ENCODE data around the gene ZNG1F. TPM values are rescaled to one million over a fixed set of nuclear protein-coding genes. Genes with fewer than 3 reads are reported as not detected.
"Not testable (repeated sequence)": the region's sequence is repeated elsewhere in the genome, so short reads cannot be mapped to it uniquely, and the experiment has no call there.

Gene ZNG1F
- 8.2 TPM for total RNA-seq (ENCODE audit: unreplicated experiment)
- long read RNA-seq, partial matches to known transcripts, result 3 of 13 reads
- long read RNA-seq, other reads (novel, unspliced or antisense), result 10 of 13 reads

DNA sequence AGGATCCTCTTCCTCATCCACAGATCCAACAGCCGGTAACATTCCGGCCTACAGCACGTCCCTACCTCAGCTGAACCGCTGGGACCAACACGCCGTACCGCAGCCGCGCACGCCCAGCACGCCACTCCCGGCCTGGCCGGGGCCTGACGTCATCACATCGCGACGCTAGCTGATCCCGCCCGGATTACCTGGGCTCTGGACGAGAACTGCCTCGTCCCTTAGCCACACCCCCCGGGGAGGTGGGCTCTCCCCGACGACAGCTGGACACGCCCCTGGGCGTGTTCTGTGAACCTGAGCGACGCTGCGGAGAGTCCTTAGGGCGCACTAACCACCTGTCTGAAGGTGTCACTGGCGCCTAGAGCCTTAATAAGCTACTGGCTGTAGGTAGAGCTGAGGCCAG is at the start of gene ZNG1F:
Gene ZNG1F (minus strand): TSS at position 101 of the 400 bp plus-strand sequence. CDS start 59 bp downstream, at position 42.
- not testable (repeated sequence) for H3K4me3 Mint-ChIP-seq (ENCODE audit: unreplicated experiment); H3K9me3 Mint-ChIP-seq (ENCODE audit: unreplicated experiment); H3K4me1 Mint-ChIP-seq (ENCODE audit: unreplicated experiment); H3K36me3 Mint-ChIP-seq (ENCODE audit: low read depth, unreplicated experiment); H3K27ac Mint-ChIP-seq (ENCODE audit: unreplicated experiment); H3K27me3 Mint-ChIP-seq (ENCODE audit: unreplicated experiment); DNase-seq (ENCODE audit: low spot score)

DNA sequence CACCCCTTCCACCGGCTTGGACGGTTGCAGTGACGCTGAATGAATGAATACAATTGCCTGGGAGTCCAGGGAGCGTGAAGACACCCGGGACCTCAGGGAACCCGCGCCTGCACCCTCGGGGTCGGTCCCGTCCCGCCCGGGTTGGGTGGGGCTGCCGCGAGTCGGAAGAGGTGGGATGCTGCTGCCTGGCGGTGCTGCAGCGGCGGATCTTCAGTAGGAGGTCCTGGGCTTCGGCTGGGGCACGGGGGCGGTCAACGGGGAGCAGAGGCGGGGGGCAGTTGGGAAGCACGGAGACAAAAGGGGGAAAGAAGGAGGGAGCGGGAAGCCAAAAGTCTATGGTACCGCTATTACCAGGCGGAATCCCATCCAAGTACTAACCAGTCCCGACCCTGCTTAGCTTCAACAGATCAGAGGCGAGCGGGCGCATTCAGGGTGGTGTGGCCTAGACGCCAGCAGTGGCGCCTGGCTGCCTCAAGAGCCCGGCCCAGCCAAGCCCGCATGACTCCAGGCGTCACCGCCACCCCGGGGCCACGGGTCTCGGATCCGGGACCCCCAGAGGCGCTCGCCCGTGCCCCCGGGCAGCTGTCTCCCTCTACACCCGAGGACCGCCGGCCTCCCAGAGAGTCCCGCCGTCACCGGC is 48.1 kb upstream of the ZNG1F start:
- not testable (repeated sequence) for H3K36me3 Mint-ChIP-seq (ENCODE audit: low read depth, unreplicated experiment); H3K4me3 Mint-ChIP-seq (ENCODE audit: unreplicated experiment); H3K4me1 Mint-ChIP-seq (ENCODE audit: unreplicated experiment); H3K27ac Mint-ChIP-seq (ENCODE audit: unreplicated experiment)
- peaks cover 13% of the 10 kb centered on the region for H3K27me3 Mint-ChIP-seq (ENCODE audit: unreplicated experiment)
- DNase-seq (ENCODE audit: low spot score), result peak; percentile 33
- peaks cover 22% of the 10 kb centered on the region for H3K9me3 Mint-ChIP-seq (ENCODE audit: unreplicated experiment)

DNA sequence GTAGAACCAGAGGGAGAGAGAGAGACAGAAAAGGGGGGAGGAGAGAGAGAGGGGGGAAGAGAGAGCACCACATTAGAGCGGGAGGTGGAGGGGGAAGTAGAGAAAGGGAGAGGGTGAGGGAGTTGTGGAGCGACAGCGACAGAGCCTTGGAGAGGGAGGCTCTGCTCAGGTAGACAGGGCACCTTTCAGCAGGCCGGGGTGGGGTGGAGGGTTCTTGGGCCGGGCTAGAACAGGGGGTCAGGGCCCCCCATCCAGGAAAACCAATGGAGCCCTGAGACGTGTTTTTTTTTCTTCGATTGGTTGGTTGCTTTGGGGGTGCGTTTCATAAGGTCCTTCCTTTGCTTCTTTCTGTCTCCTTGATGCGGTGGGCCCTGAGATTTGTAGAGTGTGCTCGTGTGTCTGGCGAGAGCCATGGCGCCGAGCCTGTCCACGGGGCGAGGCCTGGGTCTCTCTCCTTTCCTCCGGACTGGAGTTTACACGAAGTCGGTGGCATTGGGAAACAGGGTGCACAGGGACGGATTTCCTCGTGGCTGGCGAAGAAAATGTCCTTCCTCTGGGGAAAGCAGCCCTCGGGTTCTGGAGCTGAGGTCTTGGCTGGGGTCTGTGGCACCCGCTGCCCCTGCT is 47.5 kb upstream of the ZNG1F start:
- Mint-ChIP-seq H3K4me3 (ENCODE audit: unreplicated experiment) (peak overlapping the region; percentile 51), H3K27me3 (ENCODE audit: unreplicated experiment) (peaks cover 13% of the 10 kb centered on the region), H3K9me3 (ENCODE audit: unreplicated experiment) (peaks cover 22% of the 10 kb centered on the region)
- DNase-seq (ENCODE audit: low spot score); H3K27ac Mint-ChIP-seq (ENCODE audit: unreplicated experiment); H3K4me1 Mint-ChIP-seq (ENCODE audit: unreplicated experiment); H3K36me3 Mint-ChIP-seq (ENCODE audit: low read depth, unreplicated experiment): not testable (repeated sequence)

DNA sequence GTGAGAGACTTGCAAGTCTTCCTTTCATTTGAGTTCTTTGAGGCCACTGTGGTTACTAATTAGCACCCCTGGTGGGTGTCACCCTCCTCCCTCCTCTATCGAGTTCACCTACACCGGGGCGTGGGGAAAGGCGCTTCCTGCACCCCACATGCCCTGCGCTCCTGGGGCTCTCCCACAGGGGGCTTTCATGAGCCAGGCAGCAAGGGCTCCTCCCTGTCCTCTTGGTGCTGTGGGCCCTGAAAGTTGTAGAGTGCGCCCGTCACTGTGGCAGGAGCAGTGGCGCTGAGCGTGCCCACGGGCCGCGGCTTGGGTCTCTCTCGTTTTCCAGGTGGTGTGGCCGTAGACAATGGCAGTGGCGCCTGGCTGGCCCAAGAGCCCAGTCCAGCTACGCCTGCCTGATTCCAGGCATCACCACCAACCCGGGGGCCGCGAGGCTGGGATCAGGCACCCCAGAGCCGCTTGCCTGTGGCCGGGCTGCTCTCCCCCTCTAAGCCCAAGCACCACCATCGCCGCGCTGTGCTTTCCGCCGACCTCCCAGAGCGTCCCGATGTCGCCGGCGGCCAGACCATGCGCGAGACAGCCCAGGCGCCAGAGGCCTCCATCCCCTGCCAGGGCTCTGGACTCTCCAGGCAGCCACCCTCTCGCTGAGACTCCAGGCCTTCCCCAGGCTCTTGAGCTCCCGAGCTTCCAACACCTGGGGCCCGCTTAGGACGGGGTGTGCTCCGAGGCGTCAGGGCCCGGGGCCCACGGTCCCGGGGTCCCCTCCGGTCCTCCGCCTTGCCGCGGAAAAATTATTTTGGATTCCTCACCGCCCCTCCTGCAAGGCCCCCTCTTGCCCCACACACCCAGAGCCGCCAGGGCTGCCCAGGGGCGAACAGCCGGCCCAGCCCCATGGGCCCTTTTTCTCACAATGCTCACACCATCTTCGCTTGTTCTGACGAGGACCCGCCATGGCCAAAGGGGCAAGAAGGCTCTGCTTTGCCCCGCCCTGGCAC is 46.0 kb upstream of the ZNG1F start:
- H3K9me3 Mint-ChIP-seq (ENCODE audit: unreplicated experiment), result peaks cover 17% of the 10 kb centered on the region
- DNase-seq (ENCODE audit: low spot score); H3K4me3 Mint-ChIP-seq (ENCODE audit: unreplicated experiment); H3K4me1 Mint-ChIP-seq (ENCODE audit: unreplicated experiment); H3K27ac Mint-ChIP-seq (ENCODE audit: unreplicated experiment); H3K36me3 Mint-ChIP-seq (ENCODE audit: low read depth, unreplicated experiment): not testable (repeated sequence)
- H3K27me3 Mint-ChIP-seq (ENCODE audit: unreplicated experiment), result peaks cover 13% of the 10 kb centered on the region

DNA sequence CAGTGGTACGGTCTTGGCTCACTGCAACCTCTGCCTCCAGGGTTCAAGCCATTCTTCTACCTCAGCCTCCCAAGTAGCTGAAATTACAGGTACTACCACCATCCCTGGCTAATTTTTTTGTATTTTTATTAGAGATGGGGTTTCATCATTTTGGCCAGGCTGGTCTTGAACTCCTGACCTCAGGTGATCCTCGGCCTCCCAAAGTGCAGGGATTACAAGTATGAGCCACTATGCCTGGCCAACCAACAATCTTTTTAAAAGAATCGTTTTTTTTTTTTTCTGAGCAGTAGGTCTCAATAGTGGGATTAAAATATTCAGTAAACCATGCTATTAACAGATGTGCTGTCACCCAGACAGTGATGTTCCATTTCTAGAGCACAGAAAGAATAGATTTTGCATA is 45.1 kb upstream of the ZNG1F start:
- H3K27ac Mint-ChIP-seq (ENCODE audit: unreplicated experiment), result not testable (repeated sequence)

DNA sequence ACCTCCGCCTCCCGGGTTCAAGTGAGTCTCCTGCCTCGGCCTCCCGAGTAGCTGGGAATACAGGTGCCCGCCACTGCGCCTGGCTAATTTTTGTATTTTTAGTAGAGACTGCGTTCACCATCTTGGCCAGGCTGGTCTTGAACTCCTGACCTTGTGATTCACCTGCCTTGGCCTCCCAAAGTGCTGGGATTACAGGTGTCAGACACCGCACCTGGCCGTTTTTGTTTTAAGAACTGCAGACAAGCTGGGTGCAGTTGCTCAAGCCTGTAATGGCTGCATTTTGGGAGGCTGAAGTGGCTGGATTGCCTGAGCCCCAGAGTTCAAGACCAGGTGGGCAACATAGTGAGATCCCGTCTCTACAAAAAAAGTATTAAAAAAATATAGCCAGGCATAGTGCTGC is 43.2 kb upstream of the ZNG1F start:
- H3K4me3 Mint-ChIP-seq (ENCODE audit: unreplicated experiment); H3K27ac Mint-ChIP-seq (ENCODE audit: unreplicated experiment); DNase-seq (ENCODE audit: low spot score); H3K4me1 Mint-ChIP-seq (ENCODE audit: unreplicated experiment); H3K36me3 Mint-ChIP-seq (ENCODE audit: low read depth, unreplicated experiment): not testable (repeated sequence)
- H3K9me3 Mint-ChIP-seq (ENCODE audit: unreplicated experiment), result peaks cover 10% of the 10 kb centered on the region
- peaks cover 13% of the 10 kb centered on the region for H3K27me3 Mint-ChIP-seq (ENCODE audit: unreplicated experiment)

More for the DNA sequence above, 45.1 kb upstream of the ZNG1F start:
- not testable (repeated sequence) for H3K4me3 Mint-ChIP-seq (ENCODE audit: unreplicated experiment); H3K36me3 Mint-ChIP-seq (ENCODE audit: low read depth, unreplicated experiment); DNase-seq (ENCODE audit: low spot score); H3K4me1 Mint-ChIP-seq (ENCODE audit: unreplicated experiment)
- peaks cover 13% of the 10 kb centered on the region for H3K27me3 Mint-ChIP-seq (ENCODE audit: unreplicated experiment)
- peaks cover 15% of the 10 kb centered on the region for H3K9me3 Mint-ChIP-seq (ENCODE audit: unreplicated experiment)

DNA sequence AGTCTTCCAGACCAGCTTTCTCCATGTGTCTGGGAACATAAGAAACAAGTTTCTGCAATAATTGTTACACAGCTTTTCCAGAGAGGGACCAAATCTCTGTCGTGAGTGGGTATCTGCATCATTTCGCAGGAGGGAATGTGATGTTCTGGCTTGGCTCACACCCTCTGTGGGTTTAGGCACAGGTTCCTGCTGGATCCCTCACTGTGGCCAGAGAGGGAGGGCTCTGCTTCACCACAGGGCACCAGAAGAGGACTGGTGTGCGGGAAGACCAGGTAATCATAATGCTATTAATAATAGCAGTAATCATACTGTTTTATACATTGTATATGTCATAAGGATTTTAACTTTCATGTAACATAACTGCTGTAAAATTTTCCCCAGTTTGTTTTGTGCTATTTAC is 41.3 kb upstream of the ZNG1F start:
- H3K27me3 Mint-ChIP-seq (ENCODE audit: unreplicated experiment); H3K4me3 Mint-ChIP-seq (ENCODE audit: unreplicated experiment); H3K9me3 Mint-ChIP-seq (ENCODE audit: unreplicated experiment); H3K27ac Mint-ChIP-seq (ENCODE audit: unreplicated experiment); H3K4me1 Mint-ChIP-seq (ENCODE audit: unreplicated experiment); DNase-seq (ENCODE audit: low spot score); H3K36me3 Mint-ChIP-seq (ENCODE audit: low read depth, unreplicated experiment): not testable (repeated sequence)

Measured in endothelial cell (in vitro differentiated cells).